Suprapubic skin (tissue), 4 donors: Measurements from ENCODE around the gene ZNF536. TPM values are rescaled to one million over a fixed set of nuclear protein-coding genes. Genes with fewer than 3 reads are reported as not detected.

ENCODE experiments used
- DNase-seq, 2 donors: peaks; one replicate each; pipeline ENCODE4 v3.0.0-alpha.2; 2019; ENCODE audit warnings: low spot score in 2 of 2
- H3K27ac ChIP-seq: fragments of 200-600 bp; sonication (generic); one replicate; pipeline ENCODE4 v1.5.1; 2019
- H3K27me3 ChIP-seq: fragments of 200-600 bp; sonication (generic); one replicate; pipeline ENCODE4 v1.5.1; 2019
- H3K36me3 ChIP-seq: fragments of 200-600 bp; sonication (generic); one replicate; pipeline ENCODE4 v1.5.1; 2019
- H3K4me1 ChIP-seq: fragments of 200-600 bp; sonication (generic); one replicate; pipeline ENCODE4 v1.5.1; 2019
- H3K4me3 ChIP-seq: fragments of 200-600 bp; sonication (generic); one replicate; pipeline ENCODE4 v1.5.1; 2019; ENCODE audit warnings: mild to moderate bottlenecking
- H3K9me3 ChIP-seq: fragments of 200-600 bp; sonication (generic); one replicate; pipeline ENCODE4 v1.5.1; 2019
- EP300 ChIP-seq: sonication (generic); formaldehyde crosslinking; IDR thresholded peaks from one replicate; pipeline ENCODE4 v1.6.1; 2017; ENCODE audit warnings: antibody characterized with exemption
- POLR2A ChIP-seq, 2 donors: fragments of 450-650 bp; IDR thresholded peaks; one replicate each; pipeline ENCODE4 v1.6.1; 2017; ENCODE audit warnings: antibody characterized with exemption in 2 of 2, mild to moderate bottlenecking in 2 of 2, moderate library complexity in 2 of 2
- POLR2AphosphoS5 ChIP-seq, 3 donors: sonication (generic); formaldehyde crosslinking; IDR thresholded peaks; one replicate each; pipeline ENCODE4 v1.6.1; 2017; ENCODE audit warnings: antibody characterized with exemption in 3 of 3
- WGBS: methylation state at CpG from one replicate; pipeline ENCODE4 v1.1.5; 2018; 5-methylcytosine and 5-hydroxymethylcytosine counted together
- total RNA-seq, 4 donors: library from RNA; depleted of rRNA; stranded (reverse); fragments of >200 nt; gene quantifications; one replicate each; pipeline ENCODE4 v1.1.0, GENCODE V29; 2016
- TF ChIP-seq, protein P1 (sequence below), 2 donors: fragments of 200-600 bp in 1 of 2; fragments of 450-650 bp in 1 of 2; sonication (generic) in 1 of 2; IDR thresholded peaks; one replicate each; pipeline ENCODE4 v1.5.1; 2016 to 2019; ENCODE audit warnings: antibody characterized with exemption in 2 of 2, mild to moderate bottlenecking in 1 of 2, moderate library complexity in 1 of 2

Gene ZNF536
- total RNA-seq, 4 donors from 2014 or later = 0.10 to 1.5 (median 0.51) TPM

DNA sequence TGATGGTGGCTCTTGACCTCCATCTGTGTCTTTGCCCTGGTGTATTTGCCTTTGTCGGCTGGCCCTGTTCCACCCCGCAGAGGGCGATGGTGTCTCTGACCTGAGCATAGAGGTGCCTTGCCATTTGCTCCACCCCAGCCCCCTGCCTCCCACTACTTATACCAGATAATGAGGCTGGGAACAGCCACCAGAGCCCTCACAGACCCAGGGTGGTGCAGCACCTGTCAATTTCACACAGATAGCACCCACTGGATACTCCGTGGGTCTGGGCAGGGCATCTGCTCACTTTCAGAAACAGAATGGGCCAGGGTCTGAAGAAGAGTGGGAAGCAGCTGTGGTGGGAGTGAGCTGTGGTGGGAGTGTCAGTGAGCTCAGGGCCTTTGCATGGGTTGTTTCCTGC, 4.1 kb downstream of the ZNF536 start:
- TF ChIP-seq POLR2A (IDR thresholded peaks at IDR 0.05) (no peak), EP300 (no peak), POLR2AphosphoS5 (IDR thresholded peaks at IDR 0.05) (no peak)
- TF ChIP-seq, protein P1, sequence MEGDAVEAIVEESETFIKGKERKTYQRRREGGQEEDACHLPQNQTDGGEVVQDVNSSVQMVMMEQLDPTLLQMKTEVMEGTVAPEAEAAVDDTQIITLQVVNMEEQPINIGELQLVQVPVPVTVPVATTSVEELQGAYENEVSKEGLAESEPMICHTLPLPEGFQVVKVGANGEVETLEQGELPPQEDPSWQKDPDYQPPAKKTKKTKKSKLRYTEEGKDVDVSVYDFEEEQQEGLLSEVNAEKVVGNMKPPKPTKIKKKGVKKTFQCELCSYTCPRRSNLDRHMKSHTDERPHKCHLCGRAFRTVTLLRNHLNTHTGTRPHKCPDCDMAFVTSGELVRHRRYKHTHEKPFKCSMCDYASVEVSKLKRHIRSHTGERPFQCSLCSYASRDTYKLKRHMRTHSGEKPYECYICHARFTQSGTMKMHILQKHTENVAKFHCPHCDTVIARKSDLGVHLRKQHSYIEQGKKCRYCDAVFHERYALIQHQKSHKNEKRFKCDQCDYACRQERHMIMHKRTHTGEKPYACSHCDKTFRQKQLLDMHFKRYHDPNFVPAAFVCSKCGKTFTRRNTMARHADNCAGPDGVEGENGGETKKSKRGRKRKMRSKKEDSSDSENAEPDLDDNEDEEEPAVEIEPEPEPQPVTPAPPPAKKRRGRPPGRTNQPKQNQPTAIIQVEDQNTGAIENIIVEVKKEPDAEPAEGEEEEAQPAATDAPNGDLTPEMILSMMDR (IDR thresholded peaks at IDR 0.05) = no peak
- no peaks in the 10 kb centered on the region for H3K9me3 ChIP-seq
- peaks cover 11% of the 10 kb centered on the region for H3K4me1 ChIP-seq
- WGBS = 80% methylated on average over 4 of the region's 4 CpGs
- peak in 1 of 2 donors; percentile 72 for DNase-seq
- H3K27me3 ChIP-seq = peaks cover 66% of the 10 kb centered on the region
- no peak overlapping the region for H3K4me3 ChIP-seq
- H3K27ac ChIP-seq = no peak overlapping the region
- H3K36me3 ChIP-seq = no peaks in the 10 kb centered on the region

DNA sequence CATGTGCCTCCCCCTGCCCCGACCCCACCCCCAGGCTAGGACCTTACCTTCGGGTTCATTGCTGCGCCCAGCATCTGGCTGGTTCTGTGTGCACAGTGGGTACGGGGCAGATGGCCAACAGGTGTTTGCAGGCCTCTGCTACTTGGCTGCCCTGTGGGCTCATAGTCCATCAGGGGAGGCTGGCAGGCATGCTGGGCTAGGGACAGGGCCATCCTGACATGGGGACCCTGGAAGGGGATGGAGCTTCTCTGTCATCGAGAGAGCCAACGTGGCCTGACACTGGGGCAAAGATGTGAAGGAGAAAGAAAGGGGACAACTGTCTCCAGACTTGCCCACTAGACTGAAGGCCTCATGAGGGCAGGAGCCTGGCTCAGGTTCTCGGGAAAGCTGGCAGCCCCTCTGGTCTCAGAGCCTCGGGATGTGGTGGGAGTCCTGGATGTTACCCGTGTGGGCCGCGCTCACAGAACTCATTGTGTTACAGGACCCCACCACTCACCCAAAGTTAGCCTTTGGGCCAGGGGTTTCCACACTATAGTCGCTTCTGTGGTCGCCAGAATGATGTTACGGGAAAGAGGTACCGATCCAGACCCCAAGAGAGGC, 4.7 kb downstream of the ZNF536 start:
- 95% methylated on average over 15 of the region's 15 CpGs for WGBS
- Histone ChIP-seq H3K27me3 (peaks cover 66% of the 10 kb centered on the region), H3K4me1 (peaks cover 11% of the 10 kb centered on the region), H3K27ac (no peak overlapping the region), H3K4me3 (no peak overlapping the region), H3K36me3 (no peaks in the 10 kb centered on the region), H3K9me3 (no peaks in the 10 kb centered on the region)
- peak in 1 of 2 donors; percentile 55 for DNase-seq
- TF ChIP-seq EP300 (no peak), POLR2A (IDR thresholded peaks at IDR 0.05) (no peak), POLR2AphosphoS5 (IDR thresholded peaks at IDR 0.05) (no peak)
- TF ChIP-seq, protein P1 (IDR thresholded peaks at IDR 0.05) = no peak

DNA sequence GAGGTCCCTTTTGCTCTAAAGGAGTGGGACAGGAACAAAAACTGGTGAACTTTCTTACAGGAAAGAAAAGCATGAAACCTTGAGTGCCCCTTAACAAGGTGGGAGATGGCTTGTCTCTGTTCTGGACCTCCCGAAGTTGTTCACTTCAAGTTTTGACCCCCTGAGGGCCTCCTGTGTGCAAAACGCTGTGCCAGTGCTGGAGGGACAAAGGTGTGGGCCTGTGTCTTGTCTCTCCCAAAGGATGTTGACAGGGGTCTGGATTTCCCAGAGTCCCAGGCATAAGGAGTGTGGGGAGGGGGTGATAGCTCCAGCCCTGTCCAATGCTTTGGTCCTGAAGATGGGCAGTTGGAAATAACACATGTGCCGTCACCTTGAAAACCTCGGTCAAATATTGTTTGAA, 6.5 kb downstream of the ZNF536 start:
- H3K4me3 ChIP-seq = no peak overlapping the region
- no peaks in the 10 kb centered on the region for H3K36me3 ChIP-seq
- peaks cover 11% of the 10 kb centered on the region for H3K4me1 ChIP-seq
- H3K27me3 ChIP-seq = peaks cover 50% of the 10 kb centered on the region
- DNase-seq = peak in 1 of 2 donors; percentile 20
- WGBS = 78% methylated on average over 4 of the region's 4 CpGs
- TF ChIP-seq POLR2A (IDR thresholded peaks at IDR 0.05) = no peak
- no peak for TF ChIP-seq POLR2AphosphoS5 (IDR thresholded peaks at IDR 0.05)
- TF ChIP-seq EP300 = no peak
- TF ChIP-seq, protein P1 (IDR thresholded peaks at IDR 0.05) = no peak
- H3K27ac ChIP-seq = no peak overlapping the region
- no peaks in the 10 kb centered on the region for H3K9me3 ChIP-seq

DNA sequence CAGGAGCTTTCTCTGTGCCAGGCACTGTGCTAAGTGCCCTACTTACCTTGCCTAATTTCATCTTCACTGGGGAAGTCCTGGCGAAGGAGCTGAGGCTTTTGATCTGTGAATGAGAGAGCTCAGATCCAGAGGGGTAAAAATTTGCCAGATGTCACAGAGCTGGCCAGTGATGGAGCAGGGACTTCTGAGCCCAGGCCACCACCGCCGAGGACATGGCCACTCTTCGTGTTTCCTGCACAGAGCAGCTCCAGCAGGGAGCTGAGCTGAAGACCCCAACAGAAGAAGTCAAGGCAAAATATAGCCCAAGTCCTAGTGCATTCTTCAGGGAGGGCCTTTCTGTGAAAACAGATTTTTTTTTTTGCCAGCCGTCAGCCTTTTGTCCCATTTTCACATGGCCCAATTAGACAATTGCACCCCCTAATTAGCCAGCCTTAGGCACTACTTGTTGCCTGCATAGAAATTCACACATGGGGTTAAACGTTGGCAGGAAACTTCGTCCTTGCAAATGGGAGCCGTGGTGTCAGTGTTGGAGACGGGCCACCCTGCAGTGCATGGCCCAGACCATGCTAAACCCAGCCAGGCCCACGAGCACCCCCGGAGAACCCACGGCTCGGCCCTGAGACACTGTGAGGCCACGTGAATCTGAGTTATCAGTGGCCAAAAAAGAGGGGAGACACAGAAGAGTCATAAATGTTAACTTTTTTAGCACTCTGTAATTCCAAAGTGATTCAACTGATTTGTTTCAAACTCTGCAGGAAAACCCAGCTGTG, 7.8 kb downstream of the ZNF536 start:
- Histone ChIP-seq H3K36me3 (no peaks in the 10 kb centered on the region), H3K9me3 (no peaks in the 10 kb centered on the region), H3K4me1 (peaks cover 5% of the 10 kb centered on the region), H3K27ac (no peak overlapping the region), H3K27me3 (peaks cover 37% of the 10 kb centered on the region), H3K4me3 (no peak overlapping the region)
- peak in 1 of 2 donors; percentile 44 for DNase-seq
- no peak for TF ChIP-seq EP300
- TF ChIP-seq POLR2AphosphoS5 (IDR thresholded peaks at IDR 0.05) = no peak
- TF ChIP-seq POLR2A (IDR thresholded peaks at IDR 0.05) = no peak
- TF ChIP-seq, protein P1 (IDR thresholded peaks at IDR 0.05) = no peak
- WGBS = 43% methylated on average over 11 of the region's 14 CpGs

DNA sequence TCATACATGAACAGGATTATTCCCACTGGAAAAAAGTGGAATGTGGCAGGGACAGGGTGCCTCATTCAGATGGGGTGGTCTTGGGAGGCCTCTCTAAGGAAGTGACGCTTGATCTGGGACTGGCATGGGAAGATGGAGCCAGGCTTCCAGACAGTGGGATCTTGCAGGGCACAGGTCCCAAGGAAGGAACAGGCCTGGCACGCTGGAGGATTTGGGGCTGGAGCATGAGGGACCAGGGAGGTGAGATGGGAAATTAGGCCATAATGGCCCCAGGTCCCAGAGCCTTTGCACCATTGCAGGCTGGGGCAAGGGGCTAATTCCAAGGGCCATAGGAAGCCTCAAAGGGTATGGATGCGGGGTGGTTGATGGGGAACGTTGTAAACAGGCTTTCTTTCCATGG, 9.2 kb downstream of the ZNF536 start:
- WGBS = 82% methylated on average over 4 of the region's 4 CpGs
- Histone ChIP-seq H3K27me3 (peaks cover 23% of the 10 kb centered on the region), H3K36me3 (no peaks in the 10 kb centered on the region), H3K27ac (no peak overlapping the region), H3K4me3 (no peak overlapping the region), H3K4me1 (no peaks in the 10 kb centered on the region), H3K9me3 (no peaks in the 10 kb centered on the region)
- TF ChIP-seq EP300 (no peak), POLR2AphosphoS5 (IDR thresholded peaks at IDR 0.05) (no peak), POLR2A (IDR thresholded peaks at IDR 0.05) (no peak)
- TF ChIP-seq, protein P1 (IDR thresholded peaks at IDR 0.05) = no peak
- DNase-seq = peak in 1 of 2 donors; percentile 45
